ENCODE measurements around the gene AEBP1.

- TF ChIP-seq, protein P1, sequence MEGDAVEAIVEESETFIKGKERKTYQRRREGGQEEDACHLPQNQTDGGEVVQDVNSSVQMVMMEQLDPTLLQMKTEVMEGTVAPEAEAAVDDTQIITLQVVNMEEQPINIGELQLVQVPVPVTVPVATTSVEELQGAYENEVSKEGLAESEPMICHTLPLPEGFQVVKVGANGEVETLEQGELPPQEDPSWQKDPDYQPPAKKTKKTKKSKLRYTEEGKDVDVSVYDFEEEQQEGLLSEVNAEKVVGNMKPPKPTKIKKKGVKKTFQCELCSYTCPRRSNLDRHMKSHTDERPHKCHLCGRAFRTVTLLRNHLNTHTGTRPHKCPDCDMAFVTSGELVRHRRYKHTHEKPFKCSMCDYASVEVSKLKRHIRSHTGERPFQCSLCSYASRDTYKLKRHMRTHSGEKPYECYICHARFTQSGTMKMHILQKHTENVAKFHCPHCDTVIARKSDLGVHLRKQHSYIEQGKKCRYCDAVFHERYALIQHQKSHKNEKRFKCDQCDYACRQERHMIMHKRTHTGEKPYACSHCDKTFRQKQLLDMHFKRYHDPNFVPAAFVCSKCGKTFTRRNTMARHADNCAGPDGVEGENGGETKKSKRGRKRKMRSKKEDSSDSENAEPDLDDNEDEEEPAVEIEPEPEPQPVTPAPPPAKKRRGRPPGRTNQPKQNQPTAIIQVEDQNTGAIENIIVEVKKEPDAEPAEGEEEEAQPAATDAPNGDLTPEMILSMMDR (IDR thresholded peaks at IDR 0.05; ENCODE audit: insufficient read depth, low read depth, low read length) = no peak
- TF ChIP-seq EZH2 (IDR thresholded peaks at IDR 0.05; ENCODE audit: insufficient read depth, low read length) = no peak
Observed at GRCh38 chr7:44063894-44064651, 40.1 kb upstream of the AEBP1 start.

All from astrocyte (in vitro differentiated cells and primary cell).